Measurements from ENCODE around the gene KIF1C.

The KIF1C gene

GRCh38 chr17:4969047-4969550 is 28.7 kb upstream of the KIF1C start:
- peak; percentile 94 for DNase-seq

- no peak for DNase-seq
Measured at GRCh38 chr17:4969551-4970173, 28.1 kb upstream of the KIF1C start.

- DNase-seq: no peak
Measured at GRCh38 chr17:4970273-4970672, 27.5 kb upstream of the KIF1C start.

GRCh38 chr17:4971826-4972225 is 25.9 kb upstream of the KIF1C start:
- DNase-seq: no peak

GRCh38 chr17:4972322-4972721 is 25.4 kb upstream of the KIF1C start:
- DNase-seq: no peak

- no peak for DNase-seq
Measured at GRCh38 chr17:4972752-4973151, 25.0 kb upstream of the KIF1C start.

- no peak for DNase-seq
Measured at GRCh38 chr17:4973256-4974114, 24.3 kb upstream of the KIF1C start.

- DNase-seq: no peak
Measured at GRCh38 chr17:4974115-4974670, 23.6 kb upstream of the KIF1C start.

- no peak for DNase-seq
Measured at GRCh38 chr17:4978726-4979125, 19.0 kb upstream of the KIF1C start.

GRCh38 chr17:4980644-4981216 is 17.0 kb upstream of the KIF1C start:
- DNase-seq: peak; percentile 57

GRCh38 chr17:4982305-4982704 is 15.4 kb upstream of the KIF1C start:
- no peak for DNase-seq

GRCh38 chr17:4986403-4986802 is 11.3 kb upstream of the KIF1C start:
- no peak for DNase-seq

- DNase-seq: peak; percentile 79
Measured at GRCh38 chr17:4986951-4987766, 10.6 kb upstream of the KIF1C start, which contains the start of gene CAMTA2. Gene CAMTA2 (minus strand): TSS chr17:4987675. CDS start chr17:4986222, 1,453 bp downstream.

- DNase-seq: peak; percentile 27
Measured at GRCh38 chr17:4987767-4988567, 9.8 kb upstream of the KIF1C start.

GRCh38 chr17:4994081-4994595 is 3.6 kb upstream of the KIF1C start:
- no peak for DNase-seq

GRCh38 chr17:4998027-4998731 is 429 bp downstream of the KIF1C start:
- DNase-seq: no peak

GRCh38 chr17:4998732-4999429 is 1.1 kb downstream of the KIF1C start:
- no peak for DNase-seq

GRCh38 chr17:4999430-5000093 is 1.8 kb downstream of the KIF1C start:
- no peak for DNase-seq

- DNase-seq: peak; percentile 43
Measured at GRCh38 chr17:5000237-5000639, 2.5 kb downstream of the KIF1C start.
